ENCODE results near the gene SELL.

SELL gene

DNA sequence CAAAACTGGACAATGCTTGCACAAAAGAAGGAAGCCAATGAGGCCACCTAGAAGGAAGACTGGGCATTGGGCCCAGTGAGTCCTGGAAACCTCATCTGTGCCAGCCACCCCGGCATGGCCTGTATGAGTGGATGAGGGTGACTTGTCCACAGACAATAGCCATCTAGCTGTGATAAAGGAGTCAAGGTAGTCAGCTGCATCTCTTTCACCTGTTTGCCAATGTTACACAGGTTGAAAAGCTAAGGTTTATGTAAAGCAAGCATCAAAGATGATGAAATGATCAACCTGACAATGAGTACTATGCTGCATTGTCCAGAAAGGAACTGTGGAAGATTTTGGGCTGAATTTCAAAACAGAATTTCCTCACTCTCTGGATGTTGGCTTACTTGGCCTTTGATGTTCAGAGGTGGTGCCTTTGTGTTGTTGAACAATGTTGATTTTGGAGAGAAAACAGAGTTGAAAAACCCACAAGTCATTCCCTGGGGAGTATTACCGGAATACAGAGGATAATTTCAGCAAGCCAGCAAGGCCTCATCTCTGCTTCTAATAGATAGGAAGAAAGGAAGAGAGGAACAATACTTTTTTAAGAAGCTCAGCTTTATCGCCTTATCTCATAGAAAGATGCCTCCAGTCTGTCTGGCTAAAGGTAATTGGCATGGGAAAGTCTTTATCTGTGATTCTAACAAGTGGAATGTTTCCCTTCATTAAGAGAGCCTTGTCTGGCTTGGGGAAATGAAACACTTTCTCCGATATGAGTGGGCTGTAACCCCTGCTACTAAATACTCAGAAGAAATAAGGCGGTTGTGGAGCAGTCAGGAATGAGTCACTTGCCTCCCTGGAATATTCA, 33.8 kb upstream of the SELL start:
- no peaks in the 10 kb centered on the region for H3K36me3 ChIP-seq
- H3K9me3 ChIP-seq: no peaks in the 10 kb centered on the region
- no peak for TF ChIP-seq CTCF (IDR thresholded peaks at IDR 0.05)
- no peak overlapping the region for H3K27ac ChIP-seq
- H3K4me3 ChIP-seq (ENCODE audit: low read depth in 1 of 2, low read length in 1 of 2): no peak overlapping the region
- no peaks in the 10 kb centered on the region for H3K27me3 ChIP-seq
- no peaks in the 10 kb centered on the region for H3K4me1 ChIP-seq (ENCODE audit: control insufficient read depth in 1 of 2, insufficient read depth in 1 of 2, low read depth in 1 of 2, low read length in 1 of 2)

DNA sequence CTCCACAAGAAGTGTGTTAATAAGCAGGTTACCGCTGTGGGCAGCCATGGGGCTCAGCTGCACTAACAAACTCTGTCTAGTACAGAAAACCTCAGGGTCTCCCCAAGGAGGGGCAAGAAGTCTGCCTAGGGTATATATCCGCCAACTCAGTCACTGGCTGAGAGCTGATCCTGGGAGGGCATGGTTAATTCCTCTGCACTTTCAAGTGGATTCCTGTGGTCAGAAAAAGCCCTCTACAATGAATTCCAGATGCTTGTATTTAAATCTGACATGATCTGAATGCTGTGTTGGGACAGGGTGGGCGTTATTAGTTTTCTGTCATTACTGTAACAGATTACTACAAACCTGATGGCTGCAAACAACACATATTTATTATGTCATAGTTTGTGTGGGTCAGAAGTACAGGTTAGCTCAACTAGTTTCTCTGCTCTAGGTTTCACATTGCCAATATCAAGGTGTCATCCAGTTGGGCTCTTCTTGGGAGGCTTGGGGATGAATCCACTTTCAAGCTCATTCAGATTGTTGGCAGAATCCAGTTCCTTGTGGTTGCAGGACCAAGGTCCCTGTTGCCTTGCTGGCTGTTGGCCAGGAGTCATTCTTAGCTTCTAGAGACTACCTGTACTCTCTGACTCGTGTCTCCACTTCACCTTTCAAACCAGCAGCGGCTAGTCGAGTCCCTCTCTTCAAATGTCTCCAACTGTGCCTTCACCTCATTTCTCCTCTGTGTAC, 30.4 kb upstream of the SELL start:
- no peaks in the 10 kb centered on the region for H3K27me3 ChIP-seq
- H3K27ac ChIP-seq: no peak overlapping the region
- no peaks in the 10 kb centered on the region for H3K9me3 ChIP-seq
- no peak for TF ChIP-seq CTCF (IDR thresholded peaks at IDR 0.05)
- H3K4me3 ChIP-seq (ENCODE audit: low read depth in 1 of 2, low read length in 1 of 2): no peak overlapping the region
- no peaks in the 10 kb centered on the region for H3K36me3 ChIP-seq
- no peaks in the 10 kb centered on the region for H3K4me1 ChIP-seq (ENCODE audit: control insufficient read depth in 1 of 2, insufficient read depth in 1 of 2, low read depth in 1 of 2, low read length in 1 of 2)

GRCh38 chr1:169739980-169740379, 28.6 kb upstream of the SELL start:
- H3K4me1 ChIP-seq (ENCODE audit: control insufficient read depth in 1 of 2, insufficient read depth in 1 of 2, low read depth in 1 of 2, low read length in 1 of 2): no peaks in the 10 kb centered on the region
- no peaks in the 10 kb centered on the region for H3K9me3 ChIP-seq
- no peak overlapping the region for H3K4me3 ChIP-seq (ENCODE audit: low read depth in 1 of 2, low read length in 1 of 2)
- no peak for TF ChIP-seq CTCF (IDR thresholded peaks at IDR 0.05)
- H3K27ac ChIP-seq: no peak overlapping the region
- H3K36me3 ChIP-seq: no peaks in the 10 kb centered on the region
- no peaks in the 10 kb centered on the region for H3K27me3 ChIP-seq

GRCh38 chr1:169733924-169734323, 22.5 kb upstream of the SELL start, which contains the start of gene SELE:
TSS of gene SELE (minus strand) at chr1:169734079. CDS start at chr1:169733612, 467 bp downstream.
- TF ChIP-seq CTCF (IDR thresholded peaks at IDR 0.05): no peak
- H3K27ac ChIP-seq: no peak within 1 kb of the TSS
- H3K4me3 ChIP-seq (ENCODE audit: low read depth in 1 of 2, low read length in 1 of 2): no peak within 1 kb of the TSS
- no peaks in the 10 kb centered on the region for H3K27me3 ChIP-seq
- H3K9me3 ChIP-seq: no peaks in the 10 kb centered on the region
- H3K4me1 ChIP-seq (ENCODE audit: control insufficient read depth in 1 of 2, insufficient read depth in 1 of 2, low read depth in 1 of 2, low read length in 1 of 2): no peaks in the 10 kb centered on the region
- no peaks in the 10 kb centered on the region for H3K36me3 ChIP-seq

DNA sequence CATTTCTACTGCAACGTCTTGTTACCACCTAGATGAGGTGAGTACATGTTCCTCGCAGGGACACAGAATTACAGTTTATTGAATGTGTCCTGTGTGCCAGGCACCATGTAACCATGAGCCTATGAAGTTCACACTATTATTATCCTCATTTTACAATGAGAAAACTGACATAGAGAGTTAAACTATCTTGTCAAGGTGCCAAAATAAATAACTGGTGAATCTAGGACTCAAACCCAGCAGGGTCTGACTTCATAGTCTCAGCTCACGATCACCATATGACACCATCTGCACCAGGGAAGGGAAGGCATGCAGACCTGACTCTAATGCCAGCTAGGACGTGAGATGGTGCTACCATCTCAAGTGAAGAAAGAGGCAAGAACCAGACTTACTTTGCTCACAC, 20.0 kb upstream of the SELL start:
- no peak overlapping the region for H3K4me3 ChIP-seq (ENCODE audit: low read depth in 1 of 2, low read length in 1 of 2)
- TF ChIP-seq CTCF (IDR thresholded peaks at IDR 0.05): no peak
- H3K36me3 ChIP-seq: no peaks in the 10 kb centered on the region
- no peaks in the 10 kb centered on the region for H3K27me3 ChIP-seq
- no peaks in the 10 kb centered on the region for H3K4me1 ChIP-seq (ENCODE audit: control insufficient read depth in 1 of 2, insufficient read depth in 1 of 2, low read depth in 1 of 2, low read length in 1 of 2)
- no peak overlapping the region for H3K27ac ChIP-seq
- H3K9me3 ChIP-seq: no peaks in the 10 kb centered on the region

All from neutrophil (primary cell).